ENCODE measurements around the gene C1orf232.

C1orf232 gene

DNA sequence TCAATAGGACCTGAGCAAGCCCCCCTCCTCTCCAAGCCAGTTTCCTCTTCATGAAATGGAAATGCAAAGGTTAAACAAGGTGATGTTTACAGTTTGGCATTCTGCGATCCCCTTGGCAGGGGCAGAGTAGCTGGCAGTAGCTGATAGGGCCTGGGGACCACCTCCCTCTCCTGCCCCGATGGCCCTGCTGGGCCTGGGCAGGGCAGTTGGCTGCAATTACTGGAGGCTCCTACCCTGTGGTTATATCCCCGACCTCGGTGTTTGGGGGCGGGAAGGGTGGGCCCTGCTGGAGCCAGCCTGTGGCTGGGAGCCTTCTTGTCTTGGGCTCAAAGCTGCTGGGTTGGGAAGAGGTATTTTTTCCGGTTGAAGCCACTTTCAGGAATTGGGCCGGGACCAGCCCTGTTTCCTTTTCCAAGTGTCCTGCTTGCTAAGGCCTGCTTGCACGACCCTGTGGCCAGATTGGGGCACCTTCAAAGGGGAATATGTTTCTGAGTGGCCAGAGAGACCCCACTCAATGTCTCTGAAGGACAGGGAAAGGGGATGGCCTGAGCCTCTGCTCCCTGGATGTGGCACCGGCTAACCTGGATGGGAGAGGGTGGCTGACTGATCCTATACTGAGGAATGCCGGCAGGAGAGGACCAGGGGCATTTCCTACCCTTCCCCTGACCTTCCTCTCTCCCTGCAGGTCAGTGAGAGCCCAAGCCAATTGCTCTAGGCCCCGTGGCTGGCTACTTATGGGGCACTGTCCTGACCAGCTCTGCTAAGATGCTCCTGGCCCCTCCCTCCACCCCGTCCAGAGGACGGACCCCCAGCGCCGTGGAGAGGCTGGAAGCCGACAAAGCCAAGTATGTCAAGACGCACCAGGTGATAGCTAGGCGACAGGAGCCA lies 8.0 kb downstream of the C1orf232 start:
- H3K27ac ChIP-seq = no peak overlapping the region
- no peak for TF ChIP-seq ZFX (IDR thresholded peaks at IDR 0.05; ENCODE audit: borderline replicate concordance)
- TF ChIP-seq, protein P1, sequence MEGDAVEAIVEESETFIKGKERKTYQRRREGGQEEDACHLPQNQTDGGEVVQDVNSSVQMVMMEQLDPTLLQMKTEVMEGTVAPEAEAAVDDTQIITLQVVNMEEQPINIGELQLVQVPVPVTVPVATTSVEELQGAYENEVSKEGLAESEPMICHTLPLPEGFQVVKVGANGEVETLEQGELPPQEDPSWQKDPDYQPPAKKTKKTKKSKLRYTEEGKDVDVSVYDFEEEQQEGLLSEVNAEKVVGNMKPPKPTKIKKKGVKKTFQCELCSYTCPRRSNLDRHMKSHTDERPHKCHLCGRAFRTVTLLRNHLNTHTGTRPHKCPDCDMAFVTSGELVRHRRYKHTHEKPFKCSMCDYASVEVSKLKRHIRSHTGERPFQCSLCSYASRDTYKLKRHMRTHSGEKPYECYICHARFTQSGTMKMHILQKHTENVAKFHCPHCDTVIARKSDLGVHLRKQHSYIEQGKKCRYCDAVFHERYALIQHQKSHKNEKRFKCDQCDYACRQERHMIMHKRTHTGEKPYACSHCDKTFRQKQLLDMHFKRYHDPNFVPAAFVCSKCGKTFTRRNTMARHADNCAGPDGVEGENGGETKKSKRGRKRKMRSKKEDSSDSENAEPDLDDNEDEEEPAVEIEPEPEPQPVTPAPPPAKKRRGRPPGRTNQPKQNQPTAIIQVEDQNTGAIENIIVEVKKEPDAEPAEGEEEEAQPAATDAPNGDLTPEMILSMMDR (IDR thresholded peaks at IDR 0.05) = no peak

- TF ChIP-seq ZFX (IDR thresholded peaks at IDR 0.05; ENCODE audit: borderline replicate concordance) = no peak
- TF ChIP-seq, protein P1 (IDR thresholded peaks at IDR 0.05) = no peak
- no peak overlapping the region for H3K27ac ChIP-seq
Measured at GRCh38 chr1:26159743-26160039, 9.1 kb downstream of the C1orf232 start.

- TF ChIP-seq, protein P1 (IDR thresholded peaks at IDR 0.05) = no peak
- no peak for TF ChIP-seq ZFX (IDR thresholded peaks at IDR 0.05; ENCODE audit: borderline replicate concordance)
- H3K27ac ChIP-seq = no peak within 1 kb of the TSS
Measured at GRCh38 chr1:26158908-26159742, 9.6 kb downstream of the C1orf232 start, which contains the start of gene FAM110D. TSS of gene FAM110D (plus strand) at chr1:26159079. CDS start at chr1:26161292, 2,213 bp downstream.

GRCh38 chr1:26158271-26158907 lies 10.4 kb downstream of the C1orf232 start:
- no peak for TF ChIP-seq ZFX (IDR thresholded peaks at IDR 0.05; ENCODE audit: borderline replicate concordance)
- TF ChIP-seq, protein P1 (IDR thresholded peaks at IDR 0.05) = no peak
- no peak overlapping the region for H3K27ac ChIP-seq

DNA sequence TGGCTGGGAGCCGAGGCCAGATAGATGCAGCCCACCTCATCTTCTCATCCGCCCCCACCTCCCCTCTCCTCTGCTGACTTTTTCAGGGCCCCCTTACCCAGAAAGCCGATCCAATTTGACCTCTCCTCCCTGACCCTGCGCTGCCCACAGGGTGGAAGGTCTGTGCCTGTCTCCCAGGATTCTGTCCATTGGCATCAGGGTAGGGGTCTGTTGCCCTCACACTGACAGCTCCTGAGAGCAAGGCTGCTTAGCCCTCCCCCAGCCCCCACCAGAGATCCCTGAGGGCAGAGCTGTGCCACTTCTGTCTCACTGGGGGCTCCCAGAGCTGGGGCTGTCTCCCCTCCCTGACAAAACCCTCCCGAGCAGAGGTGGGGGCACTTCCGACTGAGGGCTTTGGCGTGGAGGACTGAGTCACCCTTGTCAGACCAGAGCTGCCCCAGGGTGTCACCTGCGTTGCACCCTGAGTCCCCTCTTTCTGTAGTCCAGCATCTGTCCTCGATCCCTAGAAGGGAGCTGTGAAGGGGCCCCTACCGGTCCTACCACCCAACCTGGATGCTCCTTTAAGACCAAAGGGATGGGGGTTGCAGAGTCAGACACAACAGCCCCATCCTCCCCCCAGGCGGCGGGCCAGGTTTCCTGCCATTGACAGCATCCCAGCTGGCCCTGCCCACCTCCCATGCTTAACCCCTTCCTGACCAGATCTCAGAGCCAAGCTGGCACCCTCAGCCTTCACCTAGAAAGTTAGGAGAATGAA lies 12.3 kb downstream of the C1orf232 start:
- H3K27ac ChIP-seq = no peak overlapping the region
- TF ChIP-seq ZFX (IDR thresholded peaks at IDR 0.05; ENCODE audit: borderline replicate concordance) = no peak

- TF ChIP-seq ZFX (IDR thresholded peaks at IDR 0.05; ENCODE audit: borderline replicate concordance) = no peak
- TF ChIP-seq, protein P1 (IDR thresholded peaks at IDR 0.05) = no peak
- no peak overlapping the region for H3K27ac ChIP-seq
Measured at GRCh38 chr1:26155370-26156284, 13.1 kb downstream of the C1orf232 start.

All from 22Rv1 (cell line).